Astrocyte of the spinal cord (primary cell): ENCODE results near the gene ATP1B4.

Experiments used
- DNase-seq: peaks from one replicate; pipeline ENCODE4 v3.0.0; 2011; ENCODE audit warnings: low read depth, low spot score
- H3K4me3 ChIP-seq: 2 replicates; pipeline ENCODE4 v1.5.1; 2011; ENCODE audit warnings: low read depth, mild to moderate bottlenecking, low read length, moderate library complexity
- in situ Hi-C: cut with HindIII; loops from 2 replicates; pipeline ENCODE4 v1.10.0; 2017; ENCODE audit warnings: low sequenced_read_pairs
- TF ChIP-seq, protein P1 (sequence below): IDR thresholded peaks from 2 replicates; pipeline ENCODE4 v1.5.1; 2012; ENCODE audit warnings: low read depth, mild to moderate bottlenecking, low read length, inconsistent platforms

The ATP1B4 gene

DNA sequence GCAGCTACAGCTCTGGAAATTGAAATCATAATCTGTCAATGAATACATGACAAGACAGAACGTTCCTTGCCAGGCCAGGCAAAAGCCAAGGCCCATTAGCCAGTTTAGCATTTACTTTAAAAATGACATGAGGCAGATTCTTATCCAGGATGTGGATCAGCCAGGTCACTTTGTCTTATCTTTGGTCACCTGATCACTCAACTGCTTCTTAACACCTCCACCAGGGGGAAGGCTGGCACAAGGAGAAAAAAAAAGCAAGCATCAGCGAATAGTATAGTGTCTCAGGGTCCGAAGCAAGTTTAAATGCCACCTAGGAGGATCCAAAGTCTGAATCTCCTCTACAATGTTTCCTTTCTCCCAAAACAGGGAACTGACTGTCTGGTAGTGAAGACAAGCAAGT, 18.8 kb downstream of the ATP1B4 start:
- TF ChIP-seq, protein P1, sequence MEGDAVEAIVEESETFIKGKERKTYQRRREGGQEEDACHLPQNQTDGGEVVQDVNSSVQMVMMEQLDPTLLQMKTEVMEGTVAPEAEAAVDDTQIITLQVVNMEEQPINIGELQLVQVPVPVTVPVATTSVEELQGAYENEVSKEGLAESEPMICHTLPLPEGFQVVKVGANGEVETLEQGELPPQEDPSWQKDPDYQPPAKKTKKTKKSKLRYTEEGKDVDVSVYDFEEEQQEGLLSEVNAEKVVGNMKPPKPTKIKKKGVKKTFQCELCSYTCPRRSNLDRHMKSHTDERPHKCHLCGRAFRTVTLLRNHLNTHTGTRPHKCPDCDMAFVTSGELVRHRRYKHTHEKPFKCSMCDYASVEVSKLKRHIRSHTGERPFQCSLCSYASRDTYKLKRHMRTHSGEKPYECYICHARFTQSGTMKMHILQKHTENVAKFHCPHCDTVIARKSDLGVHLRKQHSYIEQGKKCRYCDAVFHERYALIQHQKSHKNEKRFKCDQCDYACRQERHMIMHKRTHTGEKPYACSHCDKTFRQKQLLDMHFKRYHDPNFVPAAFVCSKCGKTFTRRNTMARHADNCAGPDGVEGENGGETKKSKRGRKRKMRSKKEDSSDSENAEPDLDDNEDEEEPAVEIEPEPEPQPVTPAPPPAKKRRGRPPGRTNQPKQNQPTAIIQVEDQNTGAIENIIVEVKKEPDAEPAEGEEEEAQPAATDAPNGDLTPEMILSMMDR: peak; percentile 37
- DNase-seq: peak; percentile 5
- in situ Hi-C loops: no loop called here
- no peak overlapping the region for H3K4me3 ChIP-seq

DNA sequence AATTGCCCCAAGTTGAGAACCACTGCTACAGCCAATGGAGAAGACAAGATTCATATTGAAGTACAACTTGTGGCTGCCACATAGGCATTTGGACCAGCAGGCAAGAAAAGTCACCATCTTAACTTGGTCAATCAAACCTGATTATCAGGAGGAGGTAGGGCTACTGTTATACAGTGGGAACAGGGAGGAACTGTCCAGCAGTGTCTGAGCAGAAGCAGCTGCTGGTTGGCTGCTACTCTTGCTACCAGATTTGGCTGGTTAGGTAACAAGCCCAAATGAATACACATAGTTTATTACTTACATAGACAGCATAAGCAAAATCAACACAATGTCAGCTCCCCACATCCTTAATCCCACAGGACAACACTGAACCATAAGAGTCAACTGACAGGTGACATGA, 39.4 kb downstream of the ATP1B4 start:
- in situ Hi-C loops: no loop called here
- TF ChIP-seq, protein P1: no peak
- DNase-seq: no peak
- H3K4me3 ChIP-seq: no peak overlapping the region

DNA sequence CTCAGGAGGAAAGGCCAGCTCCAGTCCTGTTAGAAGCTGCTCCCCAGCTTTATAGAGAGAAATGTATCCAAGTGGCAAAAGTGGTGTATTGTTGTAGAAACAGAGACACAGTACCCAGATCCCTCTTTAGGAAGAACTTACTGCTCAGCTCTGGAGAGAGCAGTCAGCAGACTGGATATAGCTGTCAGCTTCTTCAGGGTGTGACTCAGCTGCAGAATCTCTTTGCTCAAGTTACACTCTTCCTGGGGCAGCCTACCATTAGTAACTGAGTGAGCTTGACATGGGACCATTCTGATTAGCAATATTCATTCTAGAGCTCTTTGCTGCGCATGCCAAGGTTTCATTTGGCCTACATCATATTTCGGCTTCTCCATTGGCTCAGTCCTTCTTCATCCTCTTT, 40.5 kb downstream of the ATP1B4 start:
- DNase-seq: no peak

DNA sequence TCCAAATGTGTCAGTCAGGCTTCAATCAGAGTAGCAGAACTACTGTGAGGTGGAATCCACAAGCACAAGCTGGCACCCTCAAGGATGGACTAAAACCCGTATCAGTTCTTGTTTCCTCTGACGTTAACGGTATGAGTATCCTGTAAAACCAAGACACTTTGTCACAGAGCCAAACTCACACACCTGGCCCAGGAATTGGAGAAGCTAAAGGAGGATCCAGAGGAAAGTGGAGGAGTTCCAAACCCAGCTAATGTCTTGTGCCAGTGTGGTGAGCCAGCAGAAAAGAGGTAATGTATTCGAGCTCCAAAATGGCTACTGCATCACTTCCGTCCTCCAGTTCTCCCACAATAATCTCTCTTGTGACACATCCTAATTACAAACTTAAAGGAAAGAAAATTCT, 44.7 kb downstream of the ATP1B4 start:
- no peak for DNase-seq
- in situ Hi-C loops: no loop called here
- H3K4me3 ChIP-seq: no peak overlapping the region
- TF ChIP-seq, protein P1: no peak

More for the DNA sequence above, 40.5 kb downstream of the ATP1B4 start:
- in situ Hi-C loops: no loop called here
- no peak overlapping the region for H3K4me3 ChIP-seq
- TF ChIP-seq, protein P1: no peak

DNA sequence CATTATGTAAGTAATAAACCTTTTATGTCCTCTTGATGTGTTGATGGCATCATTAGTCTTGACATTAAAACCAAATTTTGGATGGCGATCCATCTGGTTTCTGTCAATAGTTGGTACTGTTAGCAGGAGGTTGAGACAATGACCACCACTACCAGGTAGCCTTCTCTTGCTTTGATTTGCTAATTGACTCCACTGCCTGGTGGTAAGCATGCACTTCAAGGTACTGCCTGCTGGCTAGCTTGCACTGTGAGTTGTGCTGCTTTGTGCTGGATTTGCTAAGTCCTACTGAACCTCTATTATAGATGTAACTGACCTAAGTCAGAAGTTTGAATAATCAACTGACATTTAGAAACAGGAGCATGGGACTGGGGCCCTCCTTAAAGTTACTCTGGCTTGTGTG, 46.3 kb downstream of the ATP1B4 start:
- no peak overlapping the region for H3K4me3 ChIP-seq
- in situ Hi-C loops: no loop called here
- no peak for DNase-seq
- TF ChIP-seq, protein P1: no peak

DNA sequence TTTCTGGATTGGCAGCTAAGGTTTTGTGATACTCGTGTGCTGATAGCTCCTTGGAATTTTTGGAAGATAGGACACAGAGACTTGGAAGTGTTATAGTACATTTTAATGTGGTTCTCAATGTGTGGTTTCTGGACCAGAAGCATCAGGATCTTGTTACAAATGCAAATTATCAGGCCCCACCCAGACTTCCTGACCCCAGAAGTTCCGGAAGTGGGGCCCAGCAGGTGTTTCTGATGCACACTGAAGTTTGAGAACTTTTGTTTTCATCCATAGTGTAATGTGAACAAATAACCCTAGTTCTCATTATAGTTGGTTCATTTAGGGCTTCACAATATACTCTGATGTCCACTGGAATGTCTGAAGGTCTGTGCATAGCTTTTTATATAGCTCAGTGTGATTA, 57.6 kb downstream of the ATP1B4 start:
- in situ Hi-C loops: no loop called here
- no peak for DNase-seq
- TF ChIP-seq, protein P1: no peak

DNA sequence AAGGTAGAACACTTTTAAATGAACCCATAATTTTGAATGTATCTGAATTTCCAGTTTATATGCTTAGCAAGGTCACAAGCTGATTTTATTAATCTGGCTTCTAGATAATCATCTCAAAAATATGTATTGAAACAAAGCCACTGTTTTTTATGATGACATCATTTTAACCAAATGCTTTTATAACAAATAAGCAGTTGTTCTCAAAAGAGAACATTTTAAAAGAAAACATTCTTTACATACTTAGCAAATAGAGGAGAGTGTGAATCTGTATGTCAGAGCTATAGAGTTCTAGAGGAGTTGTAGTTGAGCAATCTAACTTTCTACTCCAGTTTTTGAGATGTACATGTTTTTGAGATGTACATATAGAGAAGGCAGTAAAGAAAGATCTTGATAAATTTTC, 64.7 kb downstream of the ATP1B4 start:
- DNase-seq: peak; percentile 18
- TF ChIP-seq, protein P1: no peak
- H3K4me3 ChIP-seq: no peak overlapping the region
- in situ Hi-C loops: no loop called here

More for the DNA sequence above, 57.6 kb downstream of the ATP1B4 start:
- no peak overlapping the region for H3K4me3 ChIP-seq
